Loucy (cell line): Measurements from ENCODE around the gene WDFY1.

ENCODE experiments used
- EZH2phosphoT487 ChIP-seq: fragments of 200-600 bp; IDR thresholded peaks from 2 replicates; pipeline ENCODE4 v1.6.1; 2018; ENCODE audit warnings: antibody characterized with exemption, mild to moderate bottlenecking, moderate library complexity, borderline replicate concordance
- TF ChIP-seq, protein P1 (sequence below): fragments of 200-600 bp; sonication (generic); conservative IDR thresholded peaks from 2 replicates; pipeline ENCODE4 v1.5.1; 2014; ENCODE audit warnings: mild to moderate bottlenecking, antibody characterized with exemption, low read length

- TF ChIP-seq EZH2phosphoT487: no peak
- TF ChIP-seq, protein P1, sequence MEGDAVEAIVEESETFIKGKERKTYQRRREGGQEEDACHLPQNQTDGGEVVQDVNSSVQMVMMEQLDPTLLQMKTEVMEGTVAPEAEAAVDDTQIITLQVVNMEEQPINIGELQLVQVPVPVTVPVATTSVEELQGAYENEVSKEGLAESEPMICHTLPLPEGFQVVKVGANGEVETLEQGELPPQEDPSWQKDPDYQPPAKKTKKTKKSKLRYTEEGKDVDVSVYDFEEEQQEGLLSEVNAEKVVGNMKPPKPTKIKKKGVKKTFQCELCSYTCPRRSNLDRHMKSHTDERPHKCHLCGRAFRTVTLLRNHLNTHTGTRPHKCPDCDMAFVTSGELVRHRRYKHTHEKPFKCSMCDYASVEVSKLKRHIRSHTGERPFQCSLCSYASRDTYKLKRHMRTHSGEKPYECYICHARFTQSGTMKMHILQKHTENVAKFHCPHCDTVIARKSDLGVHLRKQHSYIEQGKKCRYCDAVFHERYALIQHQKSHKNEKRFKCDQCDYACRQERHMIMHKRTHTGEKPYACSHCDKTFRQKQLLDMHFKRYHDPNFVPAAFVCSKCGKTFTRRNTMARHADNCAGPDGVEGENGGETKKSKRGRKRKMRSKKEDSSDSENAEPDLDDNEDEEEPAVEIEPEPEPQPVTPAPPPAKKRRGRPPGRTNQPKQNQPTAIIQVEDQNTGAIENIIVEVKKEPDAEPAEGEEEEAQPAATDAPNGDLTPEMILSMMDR: no peak
These were observed 43.8 kb downstream of the WDFY1 start for GRCh38 chr2:223901311-223901710.
